IPS DF 4.7 (cell line): ENCODE measurements around the gene C3orf20.
"Not testable (repeated sequence)": the region's sequence is repeated elsewhere in the genome, so short reads cannot be mapped to it uniquely, and the experiment has no call there.

Experiments used
- DNase-seq: peaks from one replicate; pipeline ENCODE4 v3.0.0-alpha.2; 2013; ENCODE audit warnings: low spot score; ENCODE audit errors: extremely low read depth

C3orf20 gene

DNA sequence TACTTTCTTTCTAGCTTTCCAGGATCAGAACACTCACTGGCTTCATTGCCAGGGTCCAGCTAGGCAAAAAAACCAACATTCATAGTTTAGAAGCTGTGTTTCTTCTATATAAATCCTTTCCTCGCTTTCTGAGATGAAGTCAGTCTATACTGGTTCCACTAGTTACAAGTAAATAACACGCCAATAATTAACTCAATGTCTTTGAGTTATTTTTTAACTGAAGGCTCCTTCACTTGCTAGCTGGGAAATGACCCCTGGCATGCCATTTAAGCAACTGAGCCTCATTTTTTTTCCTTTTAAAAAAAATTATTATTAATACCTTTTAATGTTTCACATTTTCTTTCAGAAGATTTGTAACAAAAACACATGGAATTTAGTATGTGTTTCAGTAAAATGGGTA lies 25.5 kb upstream of the C3orf20 start:
- DNase-seq = no peak

DNA sequence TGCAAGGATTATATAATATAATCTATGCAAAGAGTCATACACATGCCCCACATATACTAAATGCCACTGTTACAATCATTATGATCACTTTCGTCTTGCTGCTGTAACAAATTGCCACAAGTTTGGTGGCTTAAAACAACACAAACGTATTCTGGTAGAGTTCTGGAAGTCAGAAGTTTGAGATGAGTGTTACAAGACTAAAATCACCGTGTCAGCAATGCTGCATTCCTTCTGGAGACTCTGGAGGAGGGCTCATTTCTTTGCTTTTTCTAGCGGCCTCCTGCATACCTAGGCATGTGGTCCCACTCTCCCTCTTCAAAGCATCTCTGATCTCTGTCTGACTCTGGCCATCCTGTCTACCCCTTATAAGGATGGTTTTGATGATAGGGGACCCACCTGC lies 24.7 kb upstream of the C3orf20 start:
- DNase-seq = no peak

DNA sequence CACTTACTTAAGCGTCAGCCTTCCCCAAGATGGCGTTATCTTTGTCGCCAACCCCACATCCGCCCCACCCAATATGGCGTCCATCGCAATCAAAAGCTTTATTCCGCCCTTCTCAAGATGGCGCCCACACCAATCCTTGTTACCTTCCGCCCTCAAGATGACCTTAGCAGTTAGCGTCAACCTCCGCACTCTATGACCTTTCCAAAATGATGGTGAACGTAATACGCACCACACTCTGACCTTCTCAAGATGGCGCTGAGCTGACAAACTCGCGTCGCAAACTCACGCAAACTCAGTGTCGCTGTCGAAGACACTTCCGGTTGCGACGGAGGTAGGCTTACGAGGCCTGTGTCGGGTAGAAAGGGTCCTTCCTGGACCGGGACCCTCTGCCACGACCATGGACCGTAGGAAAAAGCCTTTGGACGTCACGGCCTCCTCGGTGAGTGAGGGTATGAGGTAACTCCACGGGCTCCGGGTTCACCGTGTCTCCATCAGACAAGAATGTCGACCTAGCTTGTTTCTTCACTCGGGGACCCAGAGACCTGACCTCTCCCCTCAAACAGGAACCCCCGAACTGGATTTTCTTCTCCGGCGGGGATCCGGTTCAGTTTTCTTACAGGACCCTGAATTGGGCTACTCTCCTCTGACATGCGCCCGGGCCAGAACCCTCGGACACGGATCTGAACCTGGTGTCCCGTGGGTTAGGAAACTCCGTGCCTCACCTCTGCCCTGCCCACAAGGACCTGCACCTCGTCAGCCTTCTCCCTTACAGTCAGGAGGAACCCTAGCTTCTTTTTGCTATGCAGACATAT lies 23.3 kb upstream of the C3orf20 start, which contains the start of gene CCDC174:
TSS of gene CCDC174 (plus strand) at position 323 of the 812 bp plus-strand sequence. CDS start at position 398, 75 bp downstream.
- peak; percentile 99 for DNase-seq

DNA sequence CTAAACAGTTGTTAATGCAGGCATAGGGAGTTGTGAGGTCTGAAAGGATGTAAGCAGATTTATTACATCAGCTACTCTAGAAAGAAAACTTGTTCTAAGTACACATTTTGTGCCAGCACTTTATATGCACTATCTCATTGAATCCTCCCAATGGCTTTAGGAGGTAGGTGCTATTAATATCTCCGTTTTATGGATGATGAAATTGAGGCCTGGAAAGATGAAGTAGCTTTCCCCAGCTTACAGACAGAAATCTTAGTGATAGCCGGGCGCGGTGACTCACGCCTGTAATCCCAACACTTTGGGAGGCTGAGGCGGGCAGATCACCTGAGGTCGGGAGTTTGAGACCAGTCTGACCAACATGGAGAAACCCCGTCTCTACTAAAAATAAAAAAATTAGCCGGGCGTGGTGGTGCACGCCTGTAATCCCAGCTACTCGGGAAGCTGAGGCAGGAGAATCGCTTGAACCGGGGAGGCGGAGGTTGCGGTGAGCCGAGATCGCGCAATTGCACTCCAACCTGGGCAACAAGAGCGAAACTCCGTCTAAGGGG lies 22.5 kb upstream of the C3orf20 start:
- not testable (repeated sequence) for DNase-seq

DNA sequence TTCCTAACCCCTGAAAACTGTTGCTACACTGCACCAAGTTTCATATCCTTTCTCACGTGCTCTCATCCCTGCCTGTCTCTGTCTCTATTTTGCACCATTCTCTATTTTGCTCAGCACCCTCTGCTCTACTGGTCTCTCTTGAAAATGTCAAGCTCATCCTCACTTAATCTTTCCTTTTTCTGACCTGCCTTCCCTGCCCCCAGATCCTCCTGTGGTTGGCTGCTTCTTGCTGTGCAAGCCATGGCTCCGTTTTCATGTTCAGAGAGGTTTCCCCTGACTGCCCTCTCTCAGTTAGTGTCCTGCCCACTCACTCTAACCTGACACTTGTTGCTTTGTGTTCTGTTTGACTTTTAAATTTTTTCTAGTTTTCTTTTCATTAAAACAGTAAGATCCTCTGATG lies 17.4 kb upstream of the C3orf20 start:
- DNase-seq = no peak

DNA sequence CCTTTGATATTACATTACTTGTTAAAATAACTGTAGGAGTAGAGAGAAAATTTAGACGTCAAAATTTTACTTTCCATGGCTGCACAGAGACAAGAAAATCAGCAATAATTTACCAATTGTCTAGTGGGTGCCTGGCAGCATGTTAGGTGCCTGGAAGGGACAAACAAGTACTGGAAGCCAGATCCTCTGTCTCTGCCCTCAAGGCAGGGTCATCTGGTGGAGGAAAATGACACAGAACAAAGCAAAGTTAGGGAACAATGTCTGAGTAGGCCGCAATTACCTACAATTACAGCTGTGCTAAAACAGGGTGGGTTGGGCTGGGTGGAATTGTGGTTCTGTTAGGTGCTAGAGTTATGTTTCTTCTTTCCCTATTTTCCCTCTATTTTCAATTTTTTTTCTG lies 16.0 kb upstream of the C3orf20 start:
- DNase-seq = no peak

- no peak for DNase-seq
These were observed 14.0 kb upstream of the C3orf20 start for GRCh38 chr3:14660942-14661341.

DNA sequence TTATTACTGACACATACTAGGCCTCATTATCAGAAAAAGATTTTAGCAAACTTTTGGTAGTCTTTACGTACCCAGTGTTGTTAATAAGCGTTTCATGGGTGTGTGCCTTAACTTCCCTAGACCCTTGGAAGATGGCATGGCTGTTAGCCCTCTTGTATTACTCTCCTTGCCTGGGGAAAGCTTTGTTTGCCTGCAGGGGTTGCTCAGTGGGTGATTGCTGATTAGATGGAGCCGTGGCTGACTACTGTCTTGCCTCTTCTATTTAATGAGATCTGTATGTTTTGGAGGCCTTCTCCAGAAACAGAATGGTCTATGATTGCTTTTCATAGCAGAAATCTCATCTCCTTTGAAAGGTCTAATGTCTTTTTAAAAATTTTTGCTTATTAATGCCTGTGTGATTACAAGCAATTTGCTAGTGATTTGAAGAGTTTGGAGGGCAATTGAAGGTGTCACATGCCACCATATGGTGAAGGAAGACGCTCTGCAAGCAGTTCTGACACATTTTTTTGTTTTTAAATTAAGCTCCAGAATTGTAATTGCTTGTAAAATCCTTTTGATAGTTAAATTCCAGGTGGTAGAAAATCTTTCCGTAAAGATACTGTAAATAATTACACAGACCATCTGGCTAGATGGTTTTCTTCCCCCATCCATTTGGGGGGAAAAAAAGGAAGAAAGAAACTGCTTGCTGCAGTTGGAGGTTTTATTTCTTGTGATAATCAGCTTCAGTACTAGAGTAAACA lies 11.4 kb upstream of the C3orf20 start:
- no peak for DNase-seq

- no peak for DNase-seq
These were observed 10.8 kb upstream of the C3orf20 start for GRCh38 chr3:14664170-14664569.

- DNase-seq = no peak
These were observed 2.4 kb upstream of the C3orf20 start for GRCh38 chr3:14672588-14672987.

GRCh38 chr3:14676881-14677280 lies 1.9 kb downstream of the C3orf20 start:
- DNase-seq = no peak

- no peak for DNase-seq
These were observed 3.1 kb downstream of the C3orf20 start for GRCh38 chr3:14678015-14678503.

GRCh38 chr3:14680115-14680514 lies 5.2 kb downstream of the C3orf20 start:
- DNase-seq = no peak

DNA sequence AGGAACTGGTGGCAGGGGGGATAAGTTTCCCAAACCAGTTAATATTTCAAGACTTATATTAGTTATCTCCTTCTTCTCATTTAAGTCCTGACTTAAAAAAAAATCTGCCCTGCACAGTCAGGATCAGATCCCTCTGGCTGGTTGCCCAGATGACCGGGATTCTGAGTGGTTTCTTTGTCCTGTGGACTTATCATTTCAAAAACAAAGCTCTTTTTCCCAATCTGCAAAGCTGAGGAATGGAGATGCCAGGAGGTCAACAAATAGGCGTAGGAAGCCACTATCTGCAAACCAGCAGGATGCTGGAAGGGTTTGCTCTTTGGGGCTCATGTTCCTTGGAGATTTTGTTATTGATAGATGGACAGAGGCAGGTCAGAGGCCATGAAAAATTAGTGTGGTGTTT lies 5.8 kb downstream of the C3orf20 start:
- DNase-seq = no peak

GRCh38 chr3:14684447-14684846 lies 9.5 kb downstream of the C3orf20 start:
- DNase-seq = no peak

GRCh38 chr3:14685179-14685578 lies 10.2 kb downstream of the C3orf20 start:
- no peak for DNase-seq

DNA sequence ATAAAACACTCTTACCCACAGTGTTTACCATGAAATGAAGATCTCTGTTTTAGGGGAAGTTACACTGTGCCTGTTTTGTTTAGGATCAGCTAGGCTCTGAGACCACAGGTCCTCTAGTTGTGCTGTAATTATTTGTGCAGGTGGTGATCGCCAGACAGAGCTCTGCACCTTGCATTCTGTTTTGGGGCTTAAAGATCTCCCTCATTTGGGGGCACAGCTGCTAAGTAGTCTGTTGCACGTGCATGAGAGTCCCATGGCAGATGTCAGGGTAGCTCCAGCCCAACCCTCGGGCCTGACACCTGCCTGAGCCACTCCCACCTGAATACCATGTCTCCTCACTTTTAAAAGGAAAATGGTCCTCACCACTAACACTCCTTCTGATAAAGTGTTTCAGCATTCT lies 12.4 kb downstream of the C3orf20 start:
- no peak for DNase-seq

DNA sequence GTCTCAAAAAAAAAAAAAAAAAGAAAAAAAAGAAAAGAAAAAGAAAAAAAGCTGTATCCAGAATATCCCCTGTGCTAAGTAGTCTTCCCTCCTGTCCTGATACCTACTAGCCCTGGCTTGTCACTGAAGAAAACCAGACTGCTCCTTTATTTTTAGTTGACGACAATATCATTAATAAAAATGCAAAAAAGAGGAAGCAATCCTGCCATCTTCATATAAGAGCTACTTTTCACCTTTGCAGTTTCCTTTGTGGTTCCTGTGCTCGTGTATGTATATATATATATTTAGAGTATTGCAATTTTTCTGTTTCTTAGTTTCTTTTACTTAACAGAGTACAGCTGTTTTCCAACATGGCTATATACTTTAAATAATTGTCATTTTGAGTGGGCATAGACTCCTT lies 13.6 kb downstream of the C3orf20 start:
- no peak for DNase-seq

- DNase-seq = no peak
These were observed 14.5 kb downstream of the C3orf20 start for GRCh38 chr3:14689247-14689980.

GRCh38 chr3:14691239-14691638 lies 16.3 kb downstream of the C3orf20 start:
- DNase-seq = no peak

GRCh38 chr3:14691719-14692118 lies 16.8 kb downstream of the C3orf20 start:
- DNase-seq = no peak
